ENCODE measurements around the gene PALD1.

The PALD1 gene

DNA sequence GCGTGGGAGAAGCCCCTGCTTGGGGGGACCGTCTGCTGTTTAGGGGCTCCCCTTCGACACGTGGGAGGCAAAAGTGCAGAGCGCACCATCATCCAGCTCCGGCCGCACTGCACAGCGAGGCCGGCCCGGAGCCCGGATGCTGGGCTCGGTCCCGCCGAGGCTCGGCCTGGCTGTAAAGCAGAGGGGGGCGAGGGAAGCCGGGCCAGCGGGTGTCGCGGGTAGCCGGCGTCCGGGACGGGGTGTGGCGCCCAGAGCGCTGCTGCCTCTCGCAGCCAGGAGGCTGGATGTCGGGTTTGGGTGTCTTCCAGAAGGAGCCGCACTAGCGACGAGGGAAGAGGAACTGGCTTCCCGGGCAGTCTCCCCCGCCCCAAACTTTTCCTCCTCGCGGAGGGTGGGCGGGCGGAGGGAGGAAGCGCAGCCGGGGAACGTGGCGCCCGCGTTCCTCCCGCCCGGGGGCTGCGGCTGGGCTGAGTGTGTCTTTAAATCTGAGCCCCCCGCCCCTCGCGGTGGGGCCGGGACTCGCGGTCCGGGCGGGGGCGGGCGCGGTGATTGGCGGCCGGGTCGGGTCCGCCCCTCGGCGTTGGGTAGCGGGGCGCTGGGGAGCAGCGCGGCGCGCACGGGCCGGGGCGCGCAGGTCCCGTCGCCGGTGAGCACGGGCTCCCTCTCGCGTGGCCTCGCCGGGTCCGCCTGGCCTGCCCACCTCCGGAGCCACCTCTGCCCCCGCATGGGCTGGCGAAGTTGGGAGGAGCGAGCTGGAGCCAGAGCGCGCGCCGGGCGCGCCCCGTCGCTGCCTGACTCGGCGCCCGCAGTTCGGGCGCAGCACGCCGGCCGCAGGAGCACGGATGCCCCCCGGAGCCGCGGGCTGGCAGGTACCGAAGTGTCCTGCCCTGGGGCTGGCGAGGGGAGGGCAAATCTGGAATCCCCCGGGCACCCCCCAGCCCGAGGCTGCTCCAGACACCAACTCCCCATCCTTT lies at the start of gene PALD1:
Gene PALD1, plus strand, starts transcription at position 577 of the 974 bp plus-strand sequence. CDS start 47,185 bp downstream, outside the sequence.
- peak in 1 of 2 experiments; percentile 63 for DNase-seq

DNA sequence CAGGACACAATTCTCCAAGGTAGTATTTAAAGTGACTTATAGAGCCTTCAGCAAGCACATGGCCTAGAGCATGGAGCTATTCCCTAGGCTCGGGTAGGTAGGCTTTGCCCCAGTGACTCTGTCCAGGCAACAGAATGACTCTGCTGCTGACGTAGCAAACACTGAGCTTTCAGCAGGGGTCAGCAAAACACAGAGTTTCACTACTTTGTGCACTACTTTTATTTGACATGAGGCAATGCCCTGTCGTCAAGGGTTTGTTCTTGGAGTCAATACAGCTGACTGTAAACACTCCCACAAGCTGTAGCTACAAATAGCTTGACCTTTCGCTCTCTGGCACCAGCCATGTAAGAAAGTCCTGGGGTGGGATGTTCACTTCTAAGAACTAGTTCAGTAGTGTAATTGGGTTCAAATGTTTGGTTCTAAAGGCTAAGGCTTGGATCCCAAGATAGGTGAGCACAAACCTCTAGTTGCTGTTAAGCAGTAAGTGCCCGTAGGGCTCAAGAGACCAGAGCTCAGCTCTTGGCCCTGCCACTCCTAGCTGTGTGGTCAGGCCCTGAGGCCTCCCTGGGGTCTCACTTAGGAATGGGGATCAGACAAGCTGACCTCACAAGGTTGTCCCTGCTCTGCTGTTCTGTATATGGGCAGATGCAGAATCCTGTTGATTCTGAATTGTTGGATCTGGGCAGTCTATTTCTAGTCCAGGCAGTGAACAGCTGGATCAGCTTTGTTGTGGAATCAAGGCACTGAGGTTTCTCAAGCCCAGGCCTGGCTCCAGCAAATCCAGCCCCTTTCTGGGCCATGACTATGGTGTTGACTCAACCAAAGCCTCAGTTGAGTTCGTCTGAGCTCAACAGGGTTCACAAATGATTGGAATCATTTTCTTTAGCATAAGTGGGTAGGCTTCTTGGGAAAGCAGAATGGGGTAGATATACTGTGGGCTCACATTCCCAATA lies 47.8 kb upstream of the PALD1 start:
- DNase-seq = no peak

GRCh38 chr10:70432101-70432500 lies 46.5 kb upstream of the PALD1 start:
- peak; percentile 8 to 57 for DNase-seq

DNA sequence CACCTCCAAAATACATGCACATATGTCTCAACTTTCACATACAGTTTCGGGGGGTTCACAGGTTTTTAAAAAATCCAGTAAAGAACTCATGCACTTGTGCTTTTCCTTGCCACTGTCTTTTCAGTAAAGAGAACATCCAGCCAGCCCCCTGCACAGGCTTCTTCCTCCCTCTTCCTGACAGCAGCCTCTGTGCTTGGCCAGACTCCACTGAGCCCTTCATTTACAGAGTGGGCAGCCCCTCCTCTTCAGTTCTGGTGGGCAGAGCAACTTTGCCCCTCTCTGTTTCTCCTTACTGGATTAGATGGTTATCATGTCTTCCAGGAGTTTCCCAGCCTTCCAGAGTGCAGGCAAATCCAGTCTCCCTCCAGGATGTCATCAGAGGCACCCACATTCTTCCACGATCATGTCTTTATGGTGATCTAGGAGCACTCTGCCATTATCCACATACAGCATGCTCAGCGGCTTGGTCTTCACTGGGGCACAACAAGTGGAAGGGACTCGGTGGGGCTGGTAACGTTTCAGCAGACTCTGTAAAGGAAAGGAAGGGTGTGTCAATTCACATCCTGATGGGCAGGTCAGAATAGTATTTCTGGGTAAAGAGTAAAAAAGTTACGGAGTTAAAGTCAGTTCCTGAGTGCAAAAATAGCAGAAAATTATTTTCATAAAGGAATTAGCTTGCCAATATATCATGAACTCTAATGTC lies 45.9 kb upstream of the PALD1 start:
- no peak for DNase-seq

DNA sequence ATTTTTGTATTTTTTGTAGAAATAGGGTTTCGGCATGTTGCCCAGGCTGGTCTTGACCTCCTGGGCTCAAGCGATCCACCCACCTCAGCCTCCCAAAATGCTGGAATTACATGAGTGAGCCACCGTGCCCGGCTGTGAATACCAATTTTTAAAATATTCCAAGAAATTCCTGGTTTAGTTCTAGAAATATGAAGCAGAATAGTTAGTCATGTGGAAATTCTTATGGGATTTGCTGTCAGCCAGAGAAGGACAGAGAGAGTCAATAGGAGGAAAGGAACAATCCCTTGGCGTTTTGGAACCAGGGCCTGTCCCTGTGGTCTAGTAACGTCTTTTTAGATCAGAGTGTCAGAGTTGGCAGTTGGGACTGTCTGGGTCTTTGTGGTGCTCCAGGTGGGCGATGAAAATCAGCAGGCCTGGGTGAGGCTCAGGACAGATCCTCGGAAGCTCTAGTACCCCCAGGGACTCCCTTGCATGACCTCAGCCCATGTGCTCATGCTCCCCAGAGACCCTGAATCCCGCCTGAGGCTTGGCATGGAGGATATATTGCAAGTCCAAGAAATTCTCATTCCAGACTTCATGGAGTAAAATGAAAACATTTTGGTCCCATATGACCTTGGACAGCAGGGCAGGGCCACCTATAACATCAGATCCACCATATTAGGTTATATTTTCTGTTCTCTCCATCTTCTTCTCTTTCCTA lies 44.8 kb upstream of the PALD1 start:
- no peak for DNase-seq

- DNase-seq = no peak
Measured at GRCh38 chr10:70435241-70436085, 43.1 kb upstream of the PALD1 start.

- DNase-seq = no peak
Measured at GRCh38 chr10:70437721-70438120, 40.8 kb upstream of the PALD1 start.

DNA sequence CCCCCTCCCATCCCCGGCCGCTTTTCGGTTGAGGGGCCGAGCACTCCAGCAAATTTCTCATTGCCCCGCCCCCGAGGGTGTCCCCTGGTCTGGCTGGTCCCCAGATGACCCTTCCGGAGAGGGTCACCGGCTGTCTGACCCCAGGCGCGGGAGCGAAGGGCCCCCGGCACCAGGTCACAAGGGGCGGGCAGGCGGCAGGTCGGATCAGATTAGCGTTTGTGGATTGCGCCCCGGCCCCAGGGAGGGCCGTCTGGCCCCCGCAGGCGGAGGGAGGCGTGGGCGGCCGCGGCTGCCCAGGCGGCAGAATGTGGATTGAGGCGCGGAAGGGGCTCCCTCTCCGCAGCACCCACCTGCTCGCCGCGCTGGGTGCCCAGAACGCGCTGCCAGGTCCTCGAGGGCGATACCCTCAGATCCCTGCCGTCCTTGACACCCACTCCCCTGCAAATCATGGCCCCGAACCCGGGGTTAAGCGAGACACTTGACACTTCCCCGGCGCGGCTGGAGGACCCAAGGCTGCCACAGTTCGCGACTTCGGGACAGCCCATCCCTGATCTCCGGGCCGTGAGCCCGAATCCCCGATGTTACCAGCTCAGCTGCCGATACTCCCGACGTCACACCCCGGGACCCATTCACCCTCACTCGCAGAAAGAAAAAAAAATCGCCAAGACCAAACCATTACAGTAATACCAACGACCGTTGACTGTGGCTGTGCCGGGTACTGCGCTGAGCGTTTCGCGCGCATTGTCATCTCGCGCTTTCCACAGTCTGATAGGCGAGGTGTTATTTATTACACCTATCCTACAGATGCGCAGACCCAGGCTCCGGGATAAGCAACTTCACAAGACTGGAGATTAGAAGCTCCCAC lies 38.0 kb upstream of the PALD1 start:
- no peak for DNase-seq

DNA sequence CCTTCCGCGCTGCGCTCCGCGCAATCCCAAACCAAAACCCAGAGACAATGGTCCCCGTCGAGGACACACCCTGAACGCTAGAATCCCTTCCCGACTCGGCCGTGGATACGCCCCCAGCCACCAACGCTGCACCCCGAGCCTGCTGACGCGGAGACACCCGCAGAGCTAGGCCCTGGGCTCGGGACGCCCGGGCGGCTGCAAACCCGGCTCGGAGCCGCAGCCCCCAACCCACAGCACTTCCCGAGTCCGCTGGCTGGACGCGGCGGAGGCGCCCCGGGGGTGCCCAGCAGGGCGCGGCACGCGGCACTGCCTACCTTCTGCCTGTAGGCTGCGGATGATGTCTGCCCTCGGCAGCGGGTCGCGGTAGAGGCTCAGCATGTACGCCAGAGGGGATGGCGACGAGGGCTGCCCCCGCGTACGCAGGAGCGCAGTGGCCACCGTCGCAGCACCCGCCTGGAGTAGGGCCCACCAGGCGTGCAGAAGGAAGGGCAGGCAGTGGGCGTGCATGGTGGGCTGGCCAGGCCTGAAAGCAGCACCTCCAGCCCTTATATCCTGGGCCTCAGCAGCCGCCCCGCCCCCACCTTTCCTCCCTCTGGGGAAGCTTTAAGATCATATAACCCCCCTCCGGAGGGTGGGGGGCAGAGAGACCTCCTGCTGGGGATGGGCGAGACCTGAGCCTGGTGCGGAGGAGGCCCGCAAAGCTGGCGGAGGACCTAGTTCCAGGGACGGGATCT lies 37.2 kb upstream of the PALD1 start, which contains the start of gene NODAL:
Gene NODAL, minus strand, starts transcription at position 521 of the 734 bp plus-strand sequence. Its CDS starts 14 bp downstream, at position 507.
- no peak for DNase-seq

DNA sequence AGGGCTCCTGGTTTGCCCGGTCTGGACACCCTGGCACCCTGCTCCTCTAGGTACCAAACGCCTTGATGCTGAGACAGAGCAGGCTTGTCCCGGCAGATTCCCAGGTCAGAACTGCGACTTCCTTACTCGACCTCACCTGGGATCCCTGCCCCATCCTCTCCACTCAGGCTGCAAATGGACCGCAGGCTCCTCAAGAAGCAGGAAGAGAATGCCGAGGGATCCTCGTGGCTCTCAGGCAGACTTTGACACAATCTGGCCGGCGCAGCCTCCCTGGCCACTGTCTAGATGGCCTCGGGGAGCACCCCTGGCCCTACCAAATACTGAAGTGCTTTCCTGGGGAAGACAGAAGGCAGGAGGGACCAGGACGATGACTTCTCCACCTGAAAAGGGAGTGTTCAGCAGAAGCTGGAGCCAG lies 36.7 kb upstream of the PALD1 start:
- DNase-seq = no peak

DNA sequence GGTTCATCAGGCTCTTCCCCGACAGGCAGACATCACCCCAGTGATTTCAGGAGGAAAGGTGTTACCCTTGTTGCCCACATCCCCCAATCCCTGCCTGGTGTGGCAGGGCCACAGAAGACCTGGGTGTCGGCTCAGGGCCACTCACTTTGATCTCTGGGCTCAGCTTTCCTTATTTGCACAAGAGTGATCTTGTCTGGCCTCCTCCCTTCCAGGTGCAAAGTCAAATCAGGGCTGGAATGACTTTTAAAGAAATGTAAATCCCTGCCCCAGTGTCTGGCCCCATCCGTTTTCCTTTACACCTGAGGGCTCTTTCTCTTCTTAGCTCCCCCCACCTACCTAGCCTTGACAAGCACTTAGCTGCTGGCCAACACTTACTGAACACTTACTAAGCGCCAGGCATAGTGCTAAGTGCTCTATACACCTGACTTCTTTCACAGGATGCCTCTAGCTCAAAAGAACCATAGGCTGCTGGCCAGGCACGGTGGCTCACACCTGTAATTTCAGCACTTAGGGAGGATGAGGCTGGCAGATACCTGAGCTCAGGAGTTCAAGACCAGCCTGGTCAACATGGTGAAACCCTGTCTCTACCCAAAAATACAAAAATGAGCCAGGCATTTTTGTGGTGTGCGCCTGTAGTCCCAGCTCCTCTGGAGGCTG lies 36.1 kb upstream of the PALD1 start:
- DNase-seq = no peak

- DNase-seq = no peak
Measured at GRCh38 chr10:70444744-70445143, 33.8 kb upstream of the PALD1 start.

DNA sequence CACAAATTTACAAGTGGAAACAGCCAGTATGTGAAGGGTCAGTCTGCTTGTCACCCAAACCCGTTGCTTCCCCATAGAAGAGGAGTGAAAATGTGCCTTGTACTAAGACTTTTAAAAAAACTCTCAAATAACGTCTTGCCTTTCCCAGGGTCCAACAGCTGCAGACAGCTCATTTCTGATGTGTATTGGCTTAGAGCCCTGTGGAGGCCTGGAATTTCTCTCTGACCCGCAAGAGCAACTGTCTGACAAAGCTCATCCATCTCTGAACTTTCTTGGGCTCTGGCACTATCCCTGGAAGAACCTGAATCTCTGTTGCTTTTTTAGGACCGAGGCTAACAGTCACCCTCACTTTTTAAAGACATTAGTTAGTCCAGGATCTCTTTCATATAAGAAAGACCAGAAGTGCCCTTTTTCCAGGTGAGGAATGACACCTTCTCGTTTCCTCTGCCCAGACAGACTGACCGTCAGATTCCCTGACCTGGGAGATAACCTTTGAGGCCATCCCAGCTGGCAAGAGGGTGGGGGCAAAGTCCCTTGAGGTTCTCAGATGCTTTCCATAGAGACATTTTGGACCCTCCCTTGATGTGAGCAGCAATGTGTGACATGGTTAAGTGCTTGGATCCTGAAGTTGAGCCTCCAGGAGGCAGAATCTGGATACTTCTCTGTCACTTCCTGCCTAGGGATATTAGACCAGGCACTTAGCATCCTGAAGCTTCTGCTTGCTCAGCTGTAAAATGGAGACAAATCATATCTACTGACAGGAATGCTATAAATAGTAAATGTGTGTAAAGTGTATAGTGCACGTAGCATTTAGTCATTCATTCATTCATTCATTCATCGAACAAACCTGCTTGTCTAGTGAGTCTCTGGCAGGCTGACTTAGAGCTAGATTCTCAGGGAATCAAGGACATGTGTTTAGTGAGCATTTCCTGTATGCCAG lies 32.6 kb upstream of the PALD1 start:
- no peak for DNase-seq

- DNase-seq = no peak
Measured at GRCh38 chr10:70448236-70448635, 30.3 kb upstream of the PALD1 start.

- DNase-seq = no peak
Measured at GRCh38 chr10:70455213-70455630, 23.3 kb upstream of the PALD1 start.

GRCh38 chr10:70456164-70456563 lies 22.4 kb upstream of the PALD1 start:
- no peak for DNase-seq

DNA sequence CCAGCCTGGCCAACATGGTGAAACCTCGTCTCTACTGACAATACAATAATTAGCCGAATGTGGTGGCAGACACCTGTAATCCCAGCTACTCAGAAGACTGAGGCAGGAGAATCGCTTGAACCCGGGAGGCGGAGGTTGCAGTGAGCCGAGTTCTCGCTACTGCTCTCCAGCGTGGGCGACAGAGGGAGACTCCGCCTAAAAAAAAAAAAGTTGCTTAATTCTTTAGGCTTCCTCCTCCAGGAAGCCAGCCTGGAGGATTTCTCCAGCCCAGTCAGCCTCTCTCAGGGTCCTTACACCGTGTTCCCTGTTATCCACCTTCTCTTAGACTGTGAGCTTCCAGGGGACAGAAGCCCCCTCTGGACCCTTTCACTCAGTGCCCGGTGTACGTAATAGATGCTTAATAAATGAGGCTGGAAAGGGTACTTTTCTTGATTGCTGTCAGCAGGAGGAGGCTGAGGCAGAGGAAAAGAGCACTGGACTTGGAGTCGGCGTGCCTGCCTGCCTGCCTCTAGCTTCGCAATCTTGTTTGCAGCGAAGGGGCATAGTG lies 20.7 kb upstream of the PALD1 start:
- DNase-seq = no peak

All from NCI-H526 (cell line).